ENCODE measurements around the gene DGKZ.

The DGKZ gene

GRCh38 chr11:46359953-46360352, 12.7 kb downstream of the DGKZ start:
- CTCF ChIA-PET: interaction anchor here (0.8 to 42.2 kb wide), 4 partner anchors 2 to 408 kb away, joined by 3 to 1037 read pairs (median 520); partner anchors contain the start of genes ATG13, DGKZ and MDK
- DNase-seq: no peak
- H3K36me3 ChIP-seq (ENCODE audit: control insufficient read depth in 4 of 4, insufficient read depth in 4 of 4, low read length in 3 of 4): peaks cover 2 to 35% (median 15%) of the 10 kb centered on the region in 4 experiments
- POLR2A ChIA-PET: interaction anchor here (0.6 to 1.1 kb wide), 2 partner anchors 11 to 27 kb away, joined by 3 read pairs; no protein-coding TSS in a partner anchor
- H3K4me1 ChIP-seq (ENCODE audit: control extremely low read depth in 1 of 4, control insufficient read depth in 4 of 4, insufficient read depth in 4 of 4, low read length in 3 of 4): peaks cover 2 to 66% (median 62%) of the 10 kb centered on the region in 4 experiments
- H3K9me3 ChIP-seq (ENCODE audit: control extremely low read depth in 1 of 5, control insufficient read depth in 4 of 5, insufficient read depth in 2 of 5, low read depth in 1 of 5, low read length in 4 of 5): no peaks in the 10 kb centered on the region
- H3K4me3 ChIP-seq (ENCODE audit: control insufficient read depth in 1 of 7, extremely low read depth in 1 of 7, insufficient read depth in 4 of 7, low read depth in 2 of 7, low read length in 6 of 7): no peak overlapping the region
- H3K27me3 ChIP-seq (replicated peaks in 2 of 5; ENCODE audit: control insufficient read depth in 4 of 5, insufficient read depth in 5 of 5, low read length in 4 of 5): no peaks in the 10 kb centered on the region
- H3K27ac ChIP-seq (ENCODE audit: insufficient read depth in 1 of 2, low read depth in 1 of 2, low read length in 2 of 2, poor library complexity in 1 of 2, severe bottlenecking in 2 of 2): no peak overlapping the region
- no CpG with 5 or more reads among the region's 1 CpG for WGBS (ENCODE audit: insufficient coverage)

- ChIA-PET CTCF (interaction anchor here (1.2 to 42.2 kb wide), 10 partner anchors 1 to 257 kb away, joined by 3 to 1037 read pairs (median 5); partner anchors contain the start of genes ATG13, DGKZ and MDK), POLR2A (interaction anchor here (0.9 to 1.7 kb wide), 4 partner anchors 12 to 263 kb away, joined by 3 to 7 read pairs (median 3); partner anchors contain the start of gene DGKZ)
- peak in 1 of 3 donors; percentile 46 for DNase-seq
- WGBS (ENCODE audit: insufficient coverage): 32% methylated on average over 6 of the region's 7 CpGs
- Histone ChIP-seq H3K9me3 (ENCODE audit: control extremely low read depth in 1 of 5, control insufficient read depth in 4 of 5, insufficient read depth in 2 of 5, low read depth in 1 of 5, low read length in 4 of 5) (no peaks in the 10 kb centered on the region), H3K4me3 (ENCODE audit: control insufficient read depth in 1 of 7, extremely low read depth in 1 of 7, insufficient read depth in 4 of 7, low read depth in 2 of 7, low read length in 6 of 7) (peak overlapping the region in 6 of 7 experiments; percentile 62 to 83 (median 69)), H3K4me1 (ENCODE audit: control extremely low read depth in 1 of 4, control insufficient read depth in 4 of 4, insufficient read depth in 4 of 4, low read length in 3 of 4) (peaks cover 2 to 69% (median 62%) of the 10 kb centered on the region in 4 experiments), H3K27me3 (replicated peaks in 2 of 5; ENCODE audit: control insufficient read depth in 4 of 5, insufficient read depth in 5 of 5, low read length in 4 of 5) (no peaks in the 10 kb centered on the region), H3K36me3 (ENCODE audit: control insufficient read depth in 4 of 4, insufficient read depth in 4 of 4, low read length in 3 of 4) (peaks cover 2 to 40% (median 19%) of the 10 kb centered on the region in 4 experiments), H3K27ac (ENCODE audit: insufficient read depth in 1 of 2, low read depth in 1 of 2, low read length in 2 of 2, poor library complexity in 1 of 2, severe bottlenecking in 2 of 2) (peak overlapping the region; percentile 91 to 94)
These were observed 13.6 kb downstream of the DGKZ start for GRCh38 chr11:46360878-46361277.

GRCh38 chr11:46361283-46362155, 14.3 kb downstream of the DGKZ start:
- ChIA-PET POLR2A (interaction anchor here (0.5 to 1.7 kb wide), 7 partner anchors 12 to 1609 kb away, joined by 3 to 7 read pairs (median 3); partner anchors contain the start of gene DGKZ), CTCF (interaction anchor here (1.2 to 42.2 kb wide), 10 partner anchors 0 to 167 kb away, joined by 3 to 1037 read pairs (median 5); partner anchors contain the start of genes DGKZ and MDK)
- Histone ChIP-seq H3K4me1 (ENCODE audit: control extremely low read depth in 1 of 4, control insufficient read depth in 4 of 4, insufficient read depth in 4 of 4, low read length in 3 of 4) (peaks cover 2 to 66% (median 61%) of the 10 kb centered on the region in 4 experiments), H3K4me3 (ENCODE audit: control insufficient read depth in 1 of 7, extremely low read depth in 1 of 7, insufficient read depth in 4 of 7, low read depth in 2 of 7, low read length in 6 of 7) (peak overlapping the region; percentile 44 to 83 (median 65)), H3K27me3 (replicated peaks in 2 of 5; ENCODE audit: control insufficient read depth in 4 of 5, insufficient read depth in 5 of 5, low read length in 4 of 5) (no peaks in the 10 kb centered on the region), H3K36me3 (ENCODE audit: control insufficient read depth in 4 of 4, insufficient read depth in 4 of 4, low read length in 3 of 4) (peaks cover 0 to 41% (median 19%) of the 10 kb centered on the region in 4 experiments), H3K9me3 (ENCODE audit: control extremely low read depth in 1 of 5, control insufficient read depth in 4 of 5, insufficient read depth in 2 of 5, low read depth in 1 of 5, low read length in 4 of 5) (no peaks in the 10 kb centered on the region), H3K27ac (ENCODE audit: insufficient read depth in 1 of 2, low read depth in 1 of 2, low read length in 2 of 2, poor library complexity in 1 of 2, severe bottlenecking in 2 of 2) (peak overlapping the region; percentile 91 to 94)
- WGBS (ENCODE audit: insufficient coverage): 0% methylated on average over 18 of the region's 26 CpGs
- DNase-seq: peak; percentile 77 to 91 (median 88)

GRCh38 chr11:46362156-46363030, 15.1 kb downstream of the DGKZ start:
- H3K36me3 ChIP-seq (ENCODE audit: control insufficient read depth in 4 of 4, insufficient read depth in 4 of 4, low read length in 3 of 4): peaks cover 0 to 44% (median 21%) of the 10 kb centered on the region in 4 experiments
- no peaks in the 10 kb centered on the region for H3K27me3 ChIP-seq (replicated peaks in 2 of 5; ENCODE audit: control insufficient read depth in 4 of 5, insufficient read depth in 5 of 5, low read length in 4 of 5)
- CTCF ChIA-PET: interaction anchor here (1.2 to 42.2 kb wide), 9 partner anchors 1 to 180 kb away, joined by 3 to 1037 read pairs (median 4); partner anchors contain the start of genes DGKZ and MDK
- H3K4me3 ChIP-seq (ENCODE audit: control insufficient read depth in 1 of 7, extremely low read depth in 1 of 7, insufficient read depth in 4 of 7, low read depth in 2 of 7, low read length in 6 of 7): peak overlapping the region; percentile 44 to 83 (median 65)
- POLR2A ChIA-PET: interaction anchor here (0.6 to 1.7 kb wide), 3 partner anchors 16 to 1608 kb away, joined by 3 to 7 read pairs (median 3); partner anchors contain the start of gene DGKZ
- DNase-seq: peak in 1 of 3 donors; percentile 58
- peak overlapping the region; percentile 91 to 94 for H3K27ac ChIP-seq (ENCODE audit: insufficient read depth in 1 of 2, low read depth in 1 of 2, low read length in 2 of 2, poor library complexity in 1 of 2, severe bottlenecking in 2 of 2)
- WGBS (ENCODE audit: insufficient coverage): 47% methylated on average over 20 of the region's 20 CpGs
- H3K9me3 ChIP-seq (ENCODE audit: control extremely low read depth in 1 of 5, control insufficient read depth in 4 of 5, insufficient read depth in 2 of 5, low read depth in 1 of 5, low read length in 4 of 5): no peaks in the 10 kb centered on the region
- H3K4me1 ChIP-seq (ENCODE audit: control extremely low read depth in 1 of 4, control insufficient read depth in 4 of 4, insufficient read depth in 4 of 4, low read length in 3 of 4): peaks cover 2 to 66% (median 59%) of the 10 kb centered on the region in 4 experiments

GRCh38 chr11:46363031-46363407, 15.8 kb downstream of the DGKZ start:
- DNase-seq: no peak
- H3K4me3 ChIP-seq (ENCODE audit: control insufficient read depth in 1 of 7, extremely low read depth in 1 of 7, insufficient read depth in 4 of 7, low read depth in 2 of 7, low read length in 6 of 7): peak overlapping the region in 5 of 7 experiments; percentile 3 to 83 (median 73)
- no peaks in the 10 kb centered on the region for H3K9me3 ChIP-seq (ENCODE audit: control extremely low read depth in 1 of 5, control insufficient read depth in 4 of 5, insufficient read depth in 2 of 5, low read depth in 1 of 5, low read length in 4 of 5)
- peak overlapping the region; percentile 56 to 94 for H3K27ac ChIP-seq (ENCODE audit: insufficient read depth in 1 of 2, low read depth in 1 of 2, low read length in 2 of 2, poor library complexity in 1 of 2, severe bottlenecking in 2 of 2)
- H3K4me1 ChIP-seq (ENCODE audit: control extremely low read depth in 1 of 4, control insufficient read depth in 4 of 4, insufficient read depth in 4 of 4, low read length in 3 of 4): peaks cover 2 to 61% (median 53%) of the 10 kb centered on the region in 4 experiments
- H3K36me3 ChIP-seq (ENCODE audit: control insufficient read depth in 4 of 4, insufficient read depth in 4 of 4, low read length in 3 of 4): peaks cover 2 to 49% (median 23%) of the 10 kb centered on the region in 4 experiments
- ChIA-PET CTCF (interaction anchor here (1.2 to 42.2 kb wide), 6 partner anchors 1 to 179 kb away, joined by 3 to 1037 read pairs (median 5); partner anchors contain the start of genes DGKZ and MDK), POLR2A (no interaction called here)
- 63% methylated on average over 9 of the region's 9 CpGs for WGBS (ENCODE audit: insufficient coverage)
- no peaks in the 10 kb centered on the region for H3K27me3 ChIP-seq (replicated peaks in 2 of 5; ENCODE audit: control insufficient read depth in 4 of 5, insufficient read depth in 5 of 5, low read length in 4 of 5)

- CTCF ChIA-PET: interaction anchor here (1.2 to 42.2 kb wide), 6 partner anchors 2 to 179 kb away, joined by 3 to 1037 read pairs (median 5); partner anchors contain the start of genes DGKZ and MDK
- peak overlapping the region; percentile 56 to 94 for H3K27ac ChIP-seq (ENCODE audit: insufficient read depth in 1 of 2, low read depth in 1 of 2, low read length in 2 of 2, poor library complexity in 1 of 2, severe bottlenecking in 2 of 2)
- peak overlapping the region in 2 of 7 experiments; percentile 82 to 83 for H3K4me3 ChIP-seq (ENCODE audit: control insufficient read depth in 1 of 7, extremely low read depth in 1 of 7, insufficient read depth in 4 of 7, low read depth in 2 of 7, low read length in 6 of 7)
- WGBS (ENCODE audit: insufficient coverage): 90% methylated on average over 16 of the region's 21 CpGs
- POLR2A ChIA-PET: no interaction called here
- H3K36me3 ChIP-seq (ENCODE audit: control insufficient read depth in 4 of 4, insufficient read depth in 4 of 4, low read length in 3 of 4): peaks cover 3 to 54% (median 26%) of the 10 kb centered on the region in 4 experiments
- no peaks in the 10 kb centered on the region for H3K27me3 ChIP-seq (replicated peaks in 2 of 5; ENCODE audit: control insufficient read depth in 4 of 5, insufficient read depth in 5 of 5, low read length in 4 of 5)
- DNase-seq: no peak
- H3K4me1 ChIP-seq (ENCODE audit: control extremely low read depth in 1 of 4, control insufficient read depth in 4 of 4, insufficient read depth in 4 of 4, low read length in 3 of 4): peaks cover 2 to 61% (median 53%) of the 10 kb centered on the region in 4 experiments
- no peaks in the 10 kb centered on the region for H3K9me3 ChIP-seq (ENCODE audit: control extremely low read depth in 1 of 5, control insufficient read depth in 4 of 5, insufficient read depth in 2 of 5, low read depth in 1 of 5, low read length in 4 of 5)
These were observed 16.3 kb downstream of the DGKZ start for GRCh38 chr11:46363455-46364005.
